Measurements from ENCODE around the gene HOXB2.

GRCh38 chr17:48587276-48588073 is 42.6 kb upstream of the HOXB2 start:
- no peak for TF ChIP-seq POLR2A (IDR thresholded peaks at IDR 0.05; ENCODE audit: low read depth, low read length)
- TF ChIP-seq POLR2AphosphoS5 (IDR thresholded peaks at IDR 0.05; ENCODE audit: low read depth, low read length): no peak
- no peak for TF ChIP-seq TAF1 (IDR thresholded peaks at IDR 0.05; ENCODE audit: borderline replicate concordance, low read depth, low read length)

Measured in GM12892 (cell line).